ENCODE data around the gene ENPP1.

ENPP1 gene

GRCh38 chr6:131819572-131820124 lies 11.8 kb downstream of the ENPP1 start:
- TF ChIP-seq ZBTB7A (tag by site-specific recombination; IDR thresholded peaks at IDR 0.05; ENCODE audit: low read depth): no peak
- TF ChIP-seq, protein P1, sequence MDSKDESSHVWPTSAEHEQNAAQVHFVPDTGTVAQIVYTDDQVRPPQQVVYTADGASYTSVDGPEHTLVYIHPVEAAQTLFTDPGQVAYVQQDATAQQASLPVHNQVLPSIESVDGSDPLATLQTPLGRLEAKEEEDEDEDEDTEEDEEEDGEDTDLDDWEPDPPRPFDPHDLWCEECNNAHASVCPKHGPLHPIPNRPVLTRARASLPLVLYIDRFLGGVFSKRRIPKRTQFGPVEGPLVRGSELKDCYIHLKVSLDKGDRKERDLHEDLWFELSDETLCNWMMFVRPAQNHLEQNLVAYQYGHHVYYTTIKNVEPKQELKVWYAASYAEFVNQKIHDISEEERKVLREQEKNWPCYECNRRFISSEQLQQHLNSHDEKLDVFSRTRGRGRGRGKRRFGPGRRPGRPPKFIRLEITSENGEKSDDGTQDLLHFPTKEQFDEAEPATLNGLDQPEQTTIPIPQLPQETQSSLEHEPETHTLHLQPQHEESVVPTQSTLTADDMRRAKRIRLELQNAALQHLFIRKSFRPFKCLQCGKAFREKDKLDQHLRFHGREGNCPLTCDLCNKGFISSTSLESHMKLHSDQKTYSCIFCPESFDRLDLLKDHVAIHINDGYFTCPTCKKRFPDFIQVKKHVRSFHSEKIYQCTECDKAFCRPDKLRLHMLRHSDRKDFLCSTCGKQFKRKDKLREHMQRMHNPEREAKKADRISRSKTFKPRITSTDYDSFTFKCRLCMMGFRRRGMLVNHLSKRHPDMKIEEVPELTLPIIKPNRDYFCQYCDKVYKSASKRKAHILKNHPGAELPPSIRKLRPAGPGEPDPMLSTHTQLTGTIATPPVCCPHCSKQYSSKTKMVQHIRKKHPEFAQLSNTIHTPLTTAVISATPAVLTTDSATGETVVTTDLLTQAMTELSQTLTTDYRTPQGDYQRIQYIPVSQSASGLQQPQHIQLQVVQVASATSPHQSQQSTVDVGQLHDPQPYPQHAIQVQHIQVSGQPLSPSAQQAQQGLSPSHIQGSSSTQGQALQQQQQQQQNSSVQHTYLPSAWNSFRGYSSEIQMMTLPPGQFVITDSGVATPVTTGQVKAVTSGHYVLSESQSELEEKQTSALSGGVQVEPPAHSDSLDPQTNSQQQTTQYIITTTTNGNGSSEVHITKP (tag by site-specific recombination; IDR thresholded peaks at IDR 0.05): no peak
- TF ChIP-seq, protein P2, sequence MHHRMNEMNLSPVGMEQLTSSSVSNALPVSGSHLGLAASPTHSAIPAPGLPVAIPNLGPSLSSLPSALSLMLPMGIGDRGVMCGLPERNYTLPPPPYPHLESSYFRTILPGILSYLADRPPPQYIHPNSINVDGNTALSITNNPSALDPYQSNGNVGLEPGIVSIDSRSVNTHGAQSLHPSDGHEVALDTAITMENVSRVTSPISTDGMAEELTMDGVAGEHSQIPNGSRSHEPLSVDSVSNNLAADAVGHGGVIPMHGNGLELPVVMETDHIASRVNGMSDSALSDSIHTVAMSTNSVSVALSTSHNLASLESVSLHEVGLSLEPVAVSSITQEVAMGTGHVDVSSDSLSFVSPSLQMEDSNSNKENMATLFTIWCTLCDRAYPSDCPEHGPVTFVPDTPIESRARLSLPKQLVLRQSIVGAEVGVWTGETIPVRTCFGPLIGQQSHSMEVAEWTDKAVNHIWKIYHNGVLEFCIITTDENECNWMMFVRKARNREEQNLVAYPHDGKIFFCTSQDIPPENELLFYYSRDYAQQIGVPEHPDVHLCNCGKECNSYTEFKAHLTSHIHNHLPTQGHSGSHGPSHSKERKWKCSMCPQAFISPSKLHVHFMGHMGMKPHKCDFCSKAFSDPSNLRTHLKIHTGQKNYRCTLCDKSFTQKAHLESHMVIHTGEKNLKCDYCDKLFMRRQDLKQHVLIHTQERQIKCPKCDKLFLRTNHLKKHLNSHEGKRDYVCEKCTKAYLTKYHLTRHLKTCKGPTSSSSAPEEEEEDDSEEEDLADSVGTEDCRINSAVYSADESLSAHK (tag by site-specific recombination; IDR thresholded peaks at IDR 0.05): no peak
- TF ChIP-seq, protein P3, sequence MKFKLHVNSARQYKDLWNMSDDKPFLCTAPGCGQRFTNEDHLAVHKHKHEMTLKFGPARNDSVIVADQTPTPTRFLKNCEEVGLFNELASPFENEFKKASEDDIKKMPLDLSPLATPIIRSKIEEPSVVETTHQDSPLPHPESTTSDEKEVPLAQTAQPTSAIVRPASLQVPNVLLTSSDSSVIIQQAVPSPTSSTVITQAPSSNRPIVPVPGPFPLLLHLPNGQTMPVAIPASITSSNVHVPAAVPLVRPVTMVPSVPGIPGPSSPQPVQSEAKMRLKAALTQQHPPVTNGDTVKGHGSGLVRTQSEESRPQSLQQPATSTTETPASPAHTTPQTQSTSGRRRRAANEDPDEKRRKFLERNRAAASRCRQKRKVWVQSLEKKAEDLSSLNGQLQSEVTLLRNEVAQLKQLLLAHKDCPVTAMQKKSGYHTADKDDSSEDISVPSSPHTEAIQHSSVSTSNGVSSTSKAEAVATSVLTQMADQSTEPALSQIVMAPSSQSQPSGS (tag by site-specific recombination; IDR thresholded peaks at IDR 0.05; ENCODE audit: low read depth): peak; percentile 5; the same call in 1 of the 2 replicates
- no peak for TF ChIP-seq KLF16 (tag by site-specific recombination; IDR thresholded peaks at IDR 0.05)
- no peak for TF ChIP-seq SETDB1 (IDR thresholded peaks at IDR 0.05; ENCODE audit: insufficient read length, low read length)
- no peak for TF ChIP-seq ZNF558 (tag by site-specific recombination; IDR thresholded peaks at IDR 0.05)
- TF ChIP-seq ZNF2 (tag by site-specific recombination; IDR thresholded peaks at IDR 0.05): no peak
- TF ChIP-seq ZSCAN18 (tag by site-specific recombination; IDR thresholded peaks at IDR 0.05): no peak
- no peak for TF ChIP-seq ZNF248 (tag by site-specific recombination; IDR thresholded peaks at IDR 0.05)
- TF ChIP-seq ZBTB20 (tag by site-specific recombination; IDR thresholded peaks at IDR 0.05): no peak
- no peak for TF ChIP-seq BCL11A (tag by site-specific recombination; IDR thresholded peaks at IDR 0.05; ENCODE audit: low read depth)
- no peak for TF ChIP-seq ZNF133 (tag by site-specific recombination; IDR thresholded peaks at IDR 0.05)
- TF ChIP-seq ZNF16 (tag by site-specific recombination; IDR thresholded peaks at IDR 0.05; ENCODE audit: low read depth): no peak
- TF ChIP-seq REST (tag by site-specific recombination; IDR thresholded peaks at IDR 0.05): peak; percentile 66
- TF ChIP-seq ZNF621 (tag by site-specific recombination; IDR thresholded peaks at IDR 0.05): no peak
- ChIA-PET CTCF (no interaction called here), POLR2A (interaction anchor here (0.6 kb wide), 1 partner anchor 115 kb away, joined by 3 read pairs; no protein-coding TSS in a partner anchor)
- peaks cover 25% of the 10 kb centered on the region for H3K4me1 ChIP-seq (ENCODE audit: control insufficient read depth, insufficient read depth, low read length)
- H3K36me3 ChIP-seq (ENCODE audit: control insufficient read depth in 2 of 2, insufficient read depth in 1 of 2, low read length in 2 of 2): no peaks in the 10 kb centered on the region
- H3K27ac ChIP-seq (ENCODE audit: extremely low read depth, low read depth, low read length): no peak overlapping the region
- no peak overlapping the region for H3K4me3 ChIP-seq (ENCODE audit: low read depth, low read length)
- H3K9me3 ChIP-seq (ENCODE audit: control insufficient read depth, insufficient read depth, low read depth, low read length): no peaks in the 10 kb centered on the region

All from HEK293 (cell line).